Nephron progenitor cell (in vitro differentiated cells): ENCODE measurements around the gene NUCB1.
A peak's percentile ranks its signal among the peaks of the same experiment; 100 is the strongest.

Experiments used
- DNase-seq: peaks from one replicate; pipeline ENCODE4 v3.0.0; 2021
- H3K27ac Mint-ChIP-seq: 2 replicates; pipeline ENCODE4 v1.8.0; 2021; ENCODE audit warnings: mild to moderate bottlenecking, moderate library complexity, mixed read lengths
- H3K27me3 Mint-ChIP-seq: 2 replicates; pipeline ENCODE4 v1.8.0; 2021; ENCODE audit warnings: mild to moderate bottlenecking, low read depth, mixed read lengths; ENCODE audit not compliant: poor library complexity
- H3K36me3 Mint-ChIP-seq: 2 replicates; pipeline ENCODE4 v1.8.0; 2021; ENCODE audit warnings: low read depth, mixed read lengths
- H3K4me1 Mint-ChIP-seq: 2 replicates; pipeline ENCODE4 v1.8.0; 2021; ENCODE audit warnings: mixed read lengths
- H3K4me3 Mint-ChIP-seq: 2 replicates; pipeline ENCODE4 v1.8.0; 2021; ENCODE audit warnings: mild to moderate bottlenecking, moderate library complexity, mixed read lengths
- H3K9me3 Mint-ChIP-seq: 2 replicates; pipeline ENCODE4 v1.8.0; 2021; ENCODE audit warnings: mild to moderate bottlenecking, moderate library complexity, mixed read lengths
- TF ChIP-seq, protein P1 (sequence below): fragments of 200-600 bp; sonication (generic); IDR thresholded peaks from 2 replicates; pipeline ENCODE4 v1.5.0; 2021; ENCODE audit warnings: antibody characterized with exemption

The NUCB1 gene

GRCh38 chr19:48858984-48859710 lies 41.0 kb upstream of the NUCB1 start:
- Mint-ChIP-seq H3K9me3 (no peaks in the 10 kb centered on the region), H3K36me3 (peaks cover 52% of the 10 kb centered on the region), H3K27me3 (no peaks in the 10 kb centered on the region), H3K4me3 (no peak overlapping the region), H3K27ac (peak overlapping the region; percentile 81), H3K4me1 (peaks cover 33% of the 10 kb centered on the region)
- no peak for DNase-seq
- TF ChIP-seq, protein P1, sequence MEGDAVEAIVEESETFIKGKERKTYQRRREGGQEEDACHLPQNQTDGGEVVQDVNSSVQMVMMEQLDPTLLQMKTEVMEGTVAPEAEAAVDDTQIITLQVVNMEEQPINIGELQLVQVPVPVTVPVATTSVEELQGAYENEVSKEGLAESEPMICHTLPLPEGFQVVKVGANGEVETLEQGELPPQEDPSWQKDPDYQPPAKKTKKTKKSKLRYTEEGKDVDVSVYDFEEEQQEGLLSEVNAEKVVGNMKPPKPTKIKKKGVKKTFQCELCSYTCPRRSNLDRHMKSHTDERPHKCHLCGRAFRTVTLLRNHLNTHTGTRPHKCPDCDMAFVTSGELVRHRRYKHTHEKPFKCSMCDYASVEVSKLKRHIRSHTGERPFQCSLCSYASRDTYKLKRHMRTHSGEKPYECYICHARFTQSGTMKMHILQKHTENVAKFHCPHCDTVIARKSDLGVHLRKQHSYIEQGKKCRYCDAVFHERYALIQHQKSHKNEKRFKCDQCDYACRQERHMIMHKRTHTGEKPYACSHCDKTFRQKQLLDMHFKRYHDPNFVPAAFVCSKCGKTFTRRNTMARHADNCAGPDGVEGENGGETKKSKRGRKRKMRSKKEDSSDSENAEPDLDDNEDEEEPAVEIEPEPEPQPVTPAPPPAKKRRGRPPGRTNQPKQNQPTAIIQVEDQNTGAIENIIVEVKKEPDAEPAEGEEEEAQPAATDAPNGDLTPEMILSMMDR: no peak

DNA sequence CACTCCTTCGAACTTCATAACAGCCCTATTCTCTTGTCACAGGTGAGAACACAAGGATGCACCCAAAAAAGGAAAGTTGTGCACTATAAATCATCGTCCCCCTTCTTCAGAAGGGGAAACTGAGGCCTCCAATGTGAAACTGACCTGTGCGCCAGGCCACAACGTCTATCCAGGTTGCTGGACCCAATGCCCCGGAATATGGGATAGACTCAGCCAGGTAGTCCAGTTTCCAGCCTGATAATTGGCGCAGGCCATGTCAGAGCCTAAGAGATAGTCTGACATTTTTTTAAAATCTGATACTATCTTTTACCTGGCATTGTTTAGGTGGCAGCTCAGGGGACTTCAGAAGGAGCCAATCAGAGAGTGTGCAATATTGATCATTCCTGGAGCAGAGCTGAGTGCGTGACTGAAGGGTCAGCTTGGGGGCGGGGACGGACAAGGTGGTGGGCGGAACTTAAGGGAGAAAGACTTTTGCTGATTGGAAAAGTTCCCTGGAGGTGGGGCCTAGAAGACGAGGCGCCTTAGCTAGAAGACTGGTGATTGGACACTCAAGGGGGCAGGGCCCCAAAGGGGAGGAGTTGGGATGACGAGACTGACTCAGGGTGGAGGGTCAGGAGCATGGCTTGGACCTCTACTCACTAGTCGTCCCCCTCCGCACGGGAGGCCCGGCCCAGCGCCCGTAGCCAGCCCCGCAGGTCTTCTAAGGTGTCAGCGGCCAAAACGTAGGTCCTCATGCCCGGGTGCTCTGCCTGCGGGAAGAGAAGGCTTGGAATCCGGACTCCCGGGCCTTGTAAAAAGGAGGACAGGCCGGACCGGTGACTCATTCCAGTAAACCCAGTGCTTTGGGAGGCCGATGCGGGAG lies 40.2 kb upstream of the NUCB1 start:
- Mint-ChIP-seq H3K27ac (peak overlapping the region; percentile 19), H3K27me3 (no peaks in the 10 kb centered on the region), H3K4me3 (no peak overlapping the region), H3K4me1 (peaks cover 40% of the 10 kb centered on the region), H3K9me3 (no peaks in the 10 kb centered on the region), H3K36me3 (peaks cover 59% of the 10 kb centered on the region)
- TF ChIP-seq, protein P1: no peak
- no peak for DNase-seq

DNA sequence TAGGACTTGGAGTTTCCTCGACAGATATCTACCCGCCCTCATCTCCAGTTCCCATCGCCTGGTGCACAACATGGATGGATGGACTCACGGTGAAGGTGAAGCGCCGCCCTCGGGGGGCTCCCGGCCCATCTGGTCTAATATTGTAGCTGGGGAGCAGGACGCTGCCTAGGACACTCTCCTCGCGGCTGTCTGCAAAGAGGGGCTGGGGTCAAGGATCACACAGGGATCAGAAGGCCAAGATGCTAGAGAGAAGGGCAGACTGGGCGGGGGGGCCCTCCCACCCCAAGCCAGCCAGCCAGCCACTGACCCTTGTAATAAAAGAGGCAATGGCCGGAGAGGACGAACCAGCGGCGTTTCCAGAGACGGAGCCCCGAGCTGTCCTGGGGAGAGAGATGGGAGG lies 38.8 kb upstream of the NUCB1 start:
- Mint-ChIP-seq H3K27ac (peak overlapping the region; percentile 64), H3K27me3 (peaks cover 3% of the 10 kb centered on the region), H3K36me3 (peaks cover 65% of the 10 kb centered on the region), H3K9me3 (no peaks in the 10 kb centered on the region), H3K4me1 (peaks cover 48% of the 10 kb centered on the region), H3K4me3 (peak overlapping the region; percentile 48)
- TF ChIP-seq, protein P1: no peak
- no peak for DNase-seq

DNA sequence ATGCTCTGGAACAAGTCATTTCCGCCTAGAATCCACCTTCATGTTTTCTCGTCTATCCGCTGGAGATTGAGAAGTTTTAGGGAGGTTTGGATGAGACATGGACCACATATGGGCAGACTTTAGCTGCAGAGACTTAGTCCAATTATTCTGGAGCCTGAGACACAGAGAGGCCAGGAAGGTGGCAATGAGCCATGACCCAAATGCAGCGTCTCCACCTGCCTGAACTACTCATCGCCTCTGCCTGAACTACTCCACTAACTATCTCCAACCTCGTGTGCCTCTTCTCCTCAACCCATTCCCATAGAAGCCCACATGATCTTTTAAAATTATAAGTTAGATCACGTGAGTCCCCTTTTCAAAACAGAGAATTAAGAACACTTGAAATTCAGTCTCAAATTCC lies 37.3 kb upstream of the NUCB1 start:
- Mint-ChIP-seq H3K4me3 (no peak overlapping the region), H3K36me3 (peaks cover 57% of the 10 kb centered on the region), H3K27me3 (peaks cover 3% of the 10 kb centered on the region), H3K9me3 (no peaks in the 10 kb centered on the region), H3K27ac (peak overlapping the region; percentile 71), H3K4me1 (peaks cover 58% of the 10 kb centered on the region)
- TF ChIP-seq, protein P1: no peak
- no peak for DNase-seq

GRCh38 chr19:48866692-48867091 lies 33.4 kb upstream of the NUCB1 start:
- H3K27ac Mint-ChIP-seq: peak overlapping the region; percentile 92
- peaks cover 3% of the 10 kb centered on the region for H3K27me3 Mint-ChIP-seq
- H3K4me3 Mint-ChIP-seq: peak overlapping the region; percentile 90
- DNase-seq: no peak
- peaks cover 29% of the 10 kb centered on the region for H3K36me3 Mint-ChIP-seq
- H3K9me3 Mint-ChIP-seq: no peaks in the 10 kb centered on the region
- TF ChIP-seq, protein P1: no peak
- H3K4me1 Mint-ChIP-seq: peaks cover 54% of the 10 kb centered on the region
